A673 (cell line): ENCODE results near the gene ARFRP1. TPM values are rescaled to one million over a fixed set of nuclear protein-coding genes. Genes with fewer than 3 reads are reported as not detected.

Experiments
- BruUV-seq: library from RNA; stranded (reverse); fragments of 400-500 nt; replicated peaks from 2 replicates; lab custom pipeline; 2021; lab: Mats Ljungman, UMichigan
- CTCF ChIA-PET: fragments of 300-600 bp; sonication (Branson Sonifier 250); formaldehyde crosslinking; loops from one replicate; lab custom pipeline; 2022; ENCODE audit warnings: antibody characterized with exemption; lab: Charles Lee
- POLR2A ChIA-PET: fragments of 300-600 bp; sonication (Branson Sonifier 250); formaldehyde crosslinking; loops from one replicate; lab custom pipeline; 2022; ENCODE audit warnings: antibody characterized with exemption; ENCODE audit not compliant: low non-redundant PET; lab: Charles Lee
- DNase-seq: peaks from one replicate; pipeline ENCODE4 v3.0.0-alpha.2; 2015; ENCODE audit warnings: low spot score
- H3K27ac ChIP-seq: fragments of 200-600 bp; sonication (generic); 2 replicates; pipeline ENCODE4 v1.5.1; 2016; ENCODE audit warnings: mixed run types, low read depth, mild to moderate bottlenecking, mixed read lengths, antibody characterized with exemption, low read length; ENCODE audit not compliant: poor library complexity, severe bottlenecking
- H3K27me3 ChIP-seq: fragments of 200-600 bp; sonication (generic); replicated peaks from 2 replicates; pipeline ENCODE4 v1.6.1; 2017; ENCODE audit warnings: mixed run types, low read depth, mild to moderate bottlenecking, mixed read lengths, antibody characterized with exemption, low read length; ENCODE audit not compliant: insufficient read depth, poor library complexity
- H3K36me3 ChIP-seq: fragments of 200-600 bp; sonication (generic); 2 replicates; pipeline ENCODE4 v1.6.1; 2016; ENCODE audit warnings: mixed run types, mild to moderate bottlenecking, mixed read lengths, antibody characterized with exemption, low read length; ENCODE audit not compliant: insufficient read depth, poor library complexity, severe bottlenecking
- H3K4me1 ChIP-seq: fragments of 200-600 bp; sonication (generic); 2 replicates; pipeline ENCODE4 v1.6.1; 2017; ENCODE audit warnings: mixed run types, mild to moderate bottlenecking, mixed read lengths, antibody characterized with exemption, low read length; ENCODE audit not compliant: insufficient read depth, poor library complexity, severe bottlenecking
- H3K4me3 ChIP-seq: fragments of 200-600 bp; sonication (generic); 2 replicates; pipeline ENCODE4 v1.5.1; 2016; ENCODE audit warnings: low read depth, mixed run types, mild to moderate bottlenecking, mixed read lengths, low read length; ENCODE audit not compliant: poor library complexity, severe bottlenecking
- H3K9me3 ChIP-seq: fragments of 200-600 bp; sonication (generic); 2 replicates; pipeline ENCODE4 v1.6.1; 2016; ENCODE audit warnings: mixed run types, low read depth, mild to moderate bottlenecking, mixed read lengths, antibody characterized with exemption, low read length; ENCODE audit not compliant: poor library complexity, severe bottlenecking
- CTCF ChIP-seq: fragments of 300-800, 200-600 bp; sonication (generic); conservative IDR thresholded peaks from 2 replicates; pipeline ENCODE4 v1.5.1; 2017; ENCODE audit warnings: low read depth, mild to moderate bottlenecking, antibody characterized with exemption, low read length, moderate library complexity, mixed read lengths
- EZH2 ChIP-seq: fragments of 200-600 bp; sonication (generic); IDR thresholded peaks from 2 replicates; pipeline ENCODE4 v1.6.1; 2017; ENCODE audit warnings: borderline replicate concordance, low read depth, mild to moderate bottlenecking, mixed read lengths, antibody characterized with exemption, low read length; ENCODE audit not compliant: poor library complexity, severe bottlenecking
- intact Hi-C: fragments of 100-400 bp; cut with micrococcal nuclease; formaldehyde crosslinking; loops from one replicate; pipeline ENCODE4 v1.10.0; 2022; ENCODE audit not compliant: unreplicated experiment
- total RNA-seq: library from RNA; stranded (reverse); gene quantifications from 2 replicates; pipeline ENCODE4 v1.2.3, GENCODE V29; 2021

Gene ARFRP1
- total RNA-seq, 1 experiment from 2014 or later: 41.1 TPM

- Histone ChIP-seq H3K4me1 (no peaks in the 10 kb centered on the region), H3K4me3 (no peak overlapping the region), H3K27ac (no peak overlapping the region), H3K27me3 (no peaks in the 10 kb centered on the region), H3K9me3 (no peaks in the 10 kb centered on the region), H3K36me3 (no peaks in the 10 kb centered on the region)
- TF ChIP-seq EZH2 (no peak), CTCF (no peak)
- BruUV-seq: no TSS peak
- intact Hi-C loops: no loop called here
- ChIA-PET CTCF (no interaction called here), POLR2A (no interaction called here)
- DNase-seq: no peak
Observed at GRCh38 chr20:63749597-63750508, 42.1 kb upstream of the ARFRP1 start.

GRCh38 chr20:63748934-63749270, 41.1 kb upstream of the ARFRP1 start:
- peaks cover under 1% of the 10 kb centered on the region for H3K36me3 ChIP-seq
- POLR2A ChIA-PET: no interaction called here
- TF ChIP-seq CTCF (no peak), EZH2 (no peak)
- intact Hi-C loops: no loop called here
- no TSS peak for BruUV-seq
- H3K27me3 ChIP-seq: no peaks in the 10 kb centered on the region
- H3K27ac ChIP-seq: no peak overlapping the region
- H3K4me3 ChIP-seq: no peak overlapping the region
- no peaks in the 10 kb centered on the region for H3K4me1 ChIP-seq
- no peak for DNase-seq
- CTCF ChIA-PET: no interaction called here
- H3K9me3 ChIP-seq: no peaks in the 10 kb centered on the region

DNA sequence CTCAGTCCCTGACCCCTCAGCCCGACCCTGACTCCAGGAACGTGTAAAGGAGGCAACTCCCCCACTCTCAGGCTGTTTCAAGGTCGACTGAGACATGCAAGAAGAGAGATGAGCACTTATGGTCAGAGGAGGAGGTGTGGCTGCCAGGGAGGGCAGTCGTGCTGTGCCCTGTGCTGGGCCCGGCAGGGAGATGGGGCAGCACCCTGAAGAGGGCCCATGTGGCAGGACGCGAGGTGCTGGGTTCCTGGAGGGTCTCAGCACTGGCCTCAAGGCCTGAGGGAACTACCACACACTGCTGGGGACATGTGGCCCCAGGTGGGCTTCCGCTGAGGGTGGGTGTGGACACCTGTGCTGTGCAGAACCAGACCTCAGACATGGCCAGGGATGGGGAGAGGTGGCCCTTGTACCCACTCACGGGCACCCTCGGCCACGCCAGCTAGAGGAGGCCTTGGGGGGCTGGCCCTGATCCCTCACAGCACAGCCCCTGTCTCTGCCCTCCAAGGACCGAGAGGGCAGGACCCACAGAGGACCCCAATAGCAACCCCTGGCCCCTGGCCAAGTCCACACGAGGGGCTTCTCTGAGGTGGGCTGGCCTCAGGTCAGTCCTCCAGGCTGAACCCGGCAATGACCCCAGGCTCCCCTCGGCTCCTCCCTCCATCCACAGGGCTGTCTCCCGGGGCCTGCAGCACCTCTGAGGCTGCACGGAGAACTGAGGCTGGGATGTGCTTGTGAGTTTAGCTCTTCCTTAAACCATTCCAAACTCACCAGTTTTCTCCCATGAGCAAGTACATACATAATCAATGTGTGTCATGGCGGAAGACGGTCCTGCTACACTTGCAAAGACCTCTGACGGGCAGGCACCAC, 40.5 kb upstream of the ARFRP1 start:
- Histone ChIP-seq H3K4me3 (no peak overlapping the region), H3K27ac (no peak overlapping the region), H3K36me3 (peaks cover 7% of the 10 kb centered on the region), H3K9me3 (no peaks in the 10 kb centered on the region), H3K27me3 (no peaks in the 10 kb centered on the region), H3K4me1 (no peaks in the 10 kb centered on the region)
- no peak for DNase-seq
- BruUV-seq: no TSS peak
- intact Hi-C loops: no loop called here
- TF ChIP-seq EZH2 (no peak), CTCF (no peak)
- ChIA-PET POLR2A (no interaction called here), CTCF (no interaction called here)
